Ishikawa (cell line): Measurements from ENCODE around the gene XAGE1A.
"Not testable (repeated sequence)": the region's sequence is repeated elsewhere in the genome, so short reads cannot be mapped to it uniquely, and the experiment has no call there.

Source experiments
- CEBPB ChIP-seq: IDR thresholded peaks from 2 replicates; pipeline ENCODE4 v1.6.1; 2012
- CREB1 ChIP-seq: IDR thresholded peaks from 2 replicates; pipeline ENCODE4 v1.6.1; 2012; ENCODE audit warnings: low read depth
- EGR1 ChIP-seq: IDR thresholded peaks from 2 replicates; pipeline ENCODE4 v1.6.1; 2012
- EP300 ChIP-seq: IDR thresholded peaks from 2 replicates; pipeline ENCODE4 v1.6.1; 2012; ENCODE audit warnings: borderline replicate concordance
- FOXM1 ChIP-seq: IDR thresholded peaks from 2 replicates; pipeline ENCODE4 v1.6.1; 2012; ENCODE audit warnings: low read depth, borderline replicate concordance
- MAX ChIP-seq: IDR thresholded peaks from 2 replicates; pipeline ENCODE4 v1.6.1; 2012
- NFIC ChIP-seq: IDR thresholded peaks from 2 replicates; pipeline ENCODE4 v1.6.1; 2012
- RAD21 ChIP-seq: IDR thresholded peaks from 2 replicates; pipeline ENCODE4 v1.6.1; 2012; ENCODE audit warnings: low read depth
- REST ChIP-seq: IDR thresholded peaks from 2 replicates; pipeline ENCODE4 v1.6.1; 2012; ENCODE audit warnings: low read depth, mild to moderate bottlenecking
- TAF1 ChIP-seq: IDR thresholded peaks from 2 replicates; pipeline ENCODE4 v1.6.1; 2012; ENCODE audit warnings: low read depth, mild to moderate bottlenecking
- TCF12 ChIP-seq: IDR thresholded peaks from 2 replicates; pipeline ENCODE4 v1.6.1; 2012; ENCODE audit warnings: low read depth
- TEAD4 ChIP-seq: IDR thresholded peaks from 2 replicates; pipeline ENCODE4 v1.6.1; 2012
- USF1 ChIP-seq: IDR thresholded peaks from 2 replicates; pipeline ENCODE4 v1.6.1; 2012
- YY1 ChIP-seq: IDR thresholded peaks from 2 replicates; pipeline ENCODE4 v1.6.1; 2012; ENCODE audit warnings: low read depth
- ZBTB7A ChIP-seq: IDR thresholded peaks from 2 replicates; pipeline ENCODE4 v1.6.1; 2012; ENCODE audit warnings: low read depth

Gene XAGE1A

GRCh38 chrX:52495545-52496418 is at the start of gene XAGE1A:
XAGE1A (plus strand) TSS chrX:52495808; CDS start chrX:52497362, 1,554 bp downstream.
- not testable (repeated sequence) for TF ChIP-seq USF1, FOXM1, TEAD4

- TF ChIP-seq TAF1: no peak
These were observed 8.9 kb downstream of the XAGE1A start for GRCh38 chrX:52504551-52504950.

- TF ChIP-seq MAX (no peak), EGR1 (no peak), REST (no peak), CREB1 (no peak), FOXM1 (no peak), TCF12 (no peak), NFIC (no peak), TAF1 (no peak), TEAD4 (no peak), YY1 (no peak), EP300 (no peak), CEBPB (no peak), ZBTB7A (no peak), USF1 (no peak), RAD21 (no peak)
These were observed 11.7 kb downstream of the XAGE1A start for GRCh38 chrX:52507331-52507730.

GRCh38 chrX:52509916-52510315 is 14.3 kb downstream of the XAGE1A start:
- TF ChIP-seq CEBPB (no peak), TEAD4 (no peak), EGR1 (no peak), USF1 (no peak), RAD21 (no peak), REST (no peak), TAF1 (no peak), CREB1 (no peak), NFIC (no peak), MAX (no peak), YY1 (no peak), EP300 (no peak), TCF12 (no peak), ZBTB7A (no peak), FOXM1 (no peak)

GRCh38 chrX:52516987-52517325 is 21.3 kb downstream of the XAGE1A start, which contains the start of gene XAGE1B:
XAGE1B (minus strand) TSS chrX:52517063; CDS start chrX:52515527, 1,536 bp downstream.
- not testable (repeated sequence) for TF ChIP-seq TAF1, YY1, CEBPB

GRCh38 chrX:52542311-52542710 is 46.7 kb downstream of the XAGE1A start:
- TF ChIP-seq FOXM1 (no peak), ZBTB7A (no peak), RAD21 (no peak), TEAD4 (no peak), EGR1 (no peak), TCF12 (no peak), REST (no peak), USF1 (no peak), CREB1 (no peak), TAF1 (no peak), YY1 (no peak), EP300 (no peak)
